VCaP (cell line): ENCODE results near the gene THRB.

Experiments
- H3K27ac ChIP-seq: fragments of 450-650 bp; 2 replicates; pipeline ENCODE4 v1.5.1; 2017
- TF ChIP-seq, protein P1 (sequence below): fragments of 450-650 bp; conservative IDR thresholded peaks from 2 replicates; pipeline ENCODE4 v1.5.1; 2017; ENCODE audit warnings: mild to moderate bottlenecking, moderate library complexity

Gene THRB

DNA sequence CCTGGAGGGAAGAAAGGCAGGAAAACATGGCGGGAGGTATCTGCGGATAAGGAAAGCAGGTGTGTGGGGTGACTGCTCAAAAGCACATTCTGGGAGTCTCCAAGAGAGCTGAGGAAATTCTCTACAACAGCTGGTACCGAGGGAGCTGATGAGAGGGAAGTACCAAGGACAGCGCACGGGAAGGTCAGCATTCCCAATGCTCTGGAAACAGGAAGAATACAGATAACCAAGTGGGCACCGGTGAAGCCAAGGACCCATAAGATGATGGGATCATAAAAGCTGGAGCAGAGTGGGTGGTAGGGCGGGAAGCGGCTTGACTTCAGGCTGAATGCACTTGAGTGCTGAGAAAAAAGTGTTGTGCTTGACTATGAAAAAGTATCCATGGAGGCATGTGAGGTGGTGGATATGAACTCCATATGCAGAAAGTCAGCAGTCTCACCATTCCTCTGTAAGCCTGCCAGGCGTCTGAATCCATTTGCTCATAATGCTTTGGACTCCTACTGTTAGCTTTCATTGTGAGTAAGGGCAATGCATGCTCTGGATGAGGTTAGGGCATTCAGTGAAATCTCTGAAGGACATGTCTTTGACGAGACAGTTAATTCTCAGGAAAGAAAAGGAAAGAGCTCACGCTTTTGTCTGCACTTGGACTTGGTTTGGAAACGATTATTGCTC, 334.1 kb downstream of the THRB start:
- peak overlapping the region; percentile 84 for H3K27ac ChIP-seq
- TF ChIP-seq, protein P1, sequence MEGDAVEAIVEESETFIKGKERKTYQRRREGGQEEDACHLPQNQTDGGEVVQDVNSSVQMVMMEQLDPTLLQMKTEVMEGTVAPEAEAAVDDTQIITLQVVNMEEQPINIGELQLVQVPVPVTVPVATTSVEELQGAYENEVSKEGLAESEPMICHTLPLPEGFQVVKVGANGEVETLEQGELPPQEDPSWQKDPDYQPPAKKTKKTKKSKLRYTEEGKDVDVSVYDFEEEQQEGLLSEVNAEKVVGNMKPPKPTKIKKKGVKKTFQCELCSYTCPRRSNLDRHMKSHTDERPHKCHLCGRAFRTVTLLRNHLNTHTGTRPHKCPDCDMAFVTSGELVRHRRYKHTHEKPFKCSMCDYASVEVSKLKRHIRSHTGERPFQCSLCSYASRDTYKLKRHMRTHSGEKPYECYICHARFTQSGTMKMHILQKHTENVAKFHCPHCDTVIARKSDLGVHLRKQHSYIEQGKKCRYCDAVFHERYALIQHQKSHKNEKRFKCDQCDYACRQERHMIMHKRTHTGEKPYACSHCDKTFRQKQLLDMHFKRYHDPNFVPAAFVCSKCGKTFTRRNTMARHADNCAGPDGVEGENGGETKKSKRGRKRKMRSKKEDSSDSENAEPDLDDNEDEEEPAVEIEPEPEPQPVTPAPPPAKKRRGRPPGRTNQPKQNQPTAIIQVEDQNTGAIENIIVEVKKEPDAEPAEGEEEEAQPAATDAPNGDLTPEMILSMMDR = no peak

DNA sequence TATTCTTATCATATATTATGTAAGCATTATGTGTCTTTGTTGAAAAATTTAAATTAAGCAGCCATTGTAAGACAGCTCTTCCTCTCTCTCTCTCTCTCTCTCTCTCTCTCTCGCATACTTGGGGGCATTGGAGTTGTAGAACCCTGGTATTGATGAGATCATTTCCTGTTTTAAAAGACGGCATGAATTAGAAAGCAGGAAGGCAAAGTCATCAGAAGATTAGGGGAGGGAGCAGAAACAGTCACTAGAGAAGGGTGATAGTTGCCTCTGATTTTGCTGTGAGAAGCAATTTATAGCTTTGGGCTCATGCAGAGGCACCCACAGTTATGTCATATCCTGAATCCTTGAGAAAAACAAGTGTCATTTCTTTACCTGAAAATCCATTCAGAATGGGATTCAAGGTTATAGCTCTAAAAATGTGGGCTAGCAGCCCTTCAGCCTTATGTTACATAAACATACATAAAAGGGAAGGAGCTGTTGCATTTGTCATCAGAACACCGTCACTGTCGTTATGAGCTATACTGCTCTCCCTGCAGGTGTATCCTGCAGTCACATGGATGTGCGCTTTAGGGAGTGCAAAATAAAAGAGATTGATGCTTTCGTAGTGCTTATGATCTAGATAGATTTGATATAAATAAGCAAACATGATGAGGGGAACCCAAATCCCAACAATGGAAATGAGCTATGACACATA, 335.7 kb downstream of the THRB start:
- no peak overlapping the region for H3K27ac ChIP-seq
- TF ChIP-seq, protein P1 = no peak

DNA sequence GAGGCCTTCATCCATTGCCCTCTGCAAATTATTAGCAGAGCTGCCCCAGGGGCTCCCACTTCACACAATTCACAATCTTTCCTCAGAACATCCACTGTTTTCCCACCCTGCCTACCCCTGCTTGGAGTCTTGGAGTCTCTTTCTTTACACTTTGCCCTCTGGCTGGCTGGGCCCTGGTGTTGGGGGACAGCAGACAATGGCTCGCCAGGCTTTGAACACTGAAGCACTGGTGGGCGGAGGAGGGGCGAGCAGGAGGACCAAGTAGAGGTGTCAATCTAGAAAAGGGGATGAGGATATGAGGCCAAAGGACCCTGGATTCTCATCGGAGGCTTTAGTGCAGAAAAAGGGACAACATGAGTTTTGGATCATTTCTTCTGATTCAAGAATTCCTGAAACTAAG, 337.5 kb downstream of the THRB start:
- TF ChIP-seq, protein P1 = no peak
- H3K27ac ChIP-seq = no peak overlapping the region; the same call in 1 of the 2 replicates

DNA sequence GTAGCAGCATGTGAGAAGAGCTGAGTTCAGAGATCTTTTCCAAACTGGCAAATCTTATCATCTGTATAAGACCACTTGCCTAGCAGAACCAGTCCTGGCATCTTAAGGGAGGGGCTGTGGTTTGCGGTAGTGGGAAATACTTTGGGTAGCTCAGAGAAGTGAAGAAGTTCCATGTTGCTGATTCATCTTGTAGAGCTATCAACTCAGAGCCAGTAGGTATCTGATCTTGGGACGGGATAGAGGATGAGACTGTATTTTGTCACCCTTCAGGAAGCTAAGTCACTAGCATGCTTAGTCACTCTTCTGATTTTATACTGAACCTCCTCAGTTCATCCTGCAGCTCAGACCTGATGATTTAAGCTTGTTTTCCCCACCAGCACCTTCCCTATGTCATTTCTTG, 338.2 kb downstream of the THRB start:
- TF ChIP-seq, protein P1 = no peak
- H3K27ac ChIP-seq = no peak overlapping the region; the same call in 1 of the 2 replicates

DNA sequence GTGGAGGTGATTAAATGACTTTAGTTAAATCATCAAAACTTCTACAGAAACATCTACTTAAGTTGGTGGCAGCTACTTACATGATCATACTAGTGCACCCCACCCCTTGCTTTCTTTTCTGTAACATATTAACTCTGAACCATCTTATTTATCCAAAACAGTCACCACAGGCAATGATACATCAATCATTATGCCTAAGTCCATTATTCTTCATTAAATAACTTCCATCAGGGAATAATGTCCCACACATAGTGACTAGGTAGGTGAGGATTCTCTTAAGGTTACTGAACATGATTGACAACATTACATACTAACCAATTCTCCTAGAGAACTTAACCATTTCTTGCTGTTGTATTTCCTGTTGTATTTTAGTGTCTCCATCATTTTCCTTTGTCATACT, 339.4 kb downstream of the THRB start:
- TF ChIP-seq, protein P1 = no peak
- no peak overlapping the region for H3K27ac ChIP-seq

DNA sequence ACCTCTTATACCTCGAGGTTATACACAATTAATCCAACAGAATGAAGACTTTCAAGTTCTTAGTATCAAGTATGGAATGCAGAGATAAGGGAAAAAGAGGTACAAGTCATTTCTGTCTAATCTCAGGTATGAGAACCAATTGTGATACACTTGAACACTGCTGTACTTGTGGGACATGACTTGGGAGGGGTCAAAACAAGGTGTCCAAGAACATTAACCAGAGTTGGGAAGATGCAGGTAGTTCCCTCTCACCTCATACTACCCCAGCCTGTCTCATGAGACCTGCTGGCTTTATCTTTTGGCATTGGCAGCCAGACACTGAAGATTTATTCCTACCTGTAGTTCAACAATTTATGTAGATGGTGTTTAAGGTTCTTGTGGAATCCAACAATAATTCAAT, 339.9 kb downstream of the THRB start:
- no peak overlapping the region for H3K27ac ChIP-seq

DNA sequence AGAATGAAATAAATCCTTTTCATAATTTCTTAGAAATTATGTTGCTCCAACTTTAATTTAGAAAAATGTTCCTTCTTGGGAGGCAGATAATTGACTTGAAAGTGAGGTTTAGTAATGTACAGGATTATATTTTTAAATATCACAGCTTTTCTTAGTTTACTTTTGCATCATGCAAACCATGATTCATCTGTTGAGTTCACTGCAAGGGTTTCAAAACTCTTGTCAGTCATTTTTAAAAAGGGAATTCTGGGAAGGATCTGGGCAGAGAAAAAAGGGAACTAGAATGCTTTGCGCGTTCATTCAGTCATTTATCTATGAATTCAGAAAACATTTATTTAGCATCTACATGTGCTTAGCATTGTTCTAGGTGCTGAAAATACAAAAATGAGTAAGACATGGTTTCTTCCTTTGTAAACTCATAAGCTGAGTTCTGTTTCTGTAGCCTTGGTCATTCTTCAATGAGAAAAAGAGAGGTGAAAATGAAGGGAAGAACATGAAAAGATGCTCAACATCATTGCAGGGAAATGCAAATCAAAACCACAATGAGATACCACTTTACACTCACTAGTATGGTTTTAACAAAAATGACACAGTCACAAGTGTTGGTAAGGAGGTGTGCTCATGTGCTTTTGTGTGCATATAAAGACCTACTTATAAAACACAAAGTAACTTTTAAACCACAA, 340.5 kb downstream of the THRB start:
- H3K27ac ChIP-seq = no peak overlapping the region
- TF ChIP-seq, protein P1 = no peak

More for the DNA sequence above, 339.9 kb downstream of the THRB start:
- TF ChIP-seq, protein P1 = no peak
